Measurements from ENCODE around the gene MYL1.

DNA sequence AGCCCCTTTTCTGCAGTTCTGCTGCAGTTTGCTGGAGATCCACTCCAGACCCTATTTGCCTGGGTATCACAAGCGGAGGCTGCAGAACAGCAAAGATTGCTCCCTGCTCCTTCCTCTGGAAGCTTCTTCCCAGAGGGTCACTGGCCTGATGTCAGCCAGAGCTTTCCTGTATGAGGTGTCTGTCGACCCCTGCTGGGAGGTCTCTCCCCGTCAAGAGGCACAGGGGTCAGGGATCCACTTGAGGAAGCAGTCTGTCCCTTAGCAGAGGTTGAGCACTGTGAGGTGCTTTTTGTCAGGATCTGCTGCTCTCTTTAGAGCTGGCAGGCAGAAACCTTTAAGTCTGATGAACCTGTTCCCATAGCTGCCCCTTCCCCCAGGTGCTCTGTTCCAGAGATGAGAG, 42.0 kb upstream of the MYL1 start:
- TF ChIP-seq, protein P1, sequence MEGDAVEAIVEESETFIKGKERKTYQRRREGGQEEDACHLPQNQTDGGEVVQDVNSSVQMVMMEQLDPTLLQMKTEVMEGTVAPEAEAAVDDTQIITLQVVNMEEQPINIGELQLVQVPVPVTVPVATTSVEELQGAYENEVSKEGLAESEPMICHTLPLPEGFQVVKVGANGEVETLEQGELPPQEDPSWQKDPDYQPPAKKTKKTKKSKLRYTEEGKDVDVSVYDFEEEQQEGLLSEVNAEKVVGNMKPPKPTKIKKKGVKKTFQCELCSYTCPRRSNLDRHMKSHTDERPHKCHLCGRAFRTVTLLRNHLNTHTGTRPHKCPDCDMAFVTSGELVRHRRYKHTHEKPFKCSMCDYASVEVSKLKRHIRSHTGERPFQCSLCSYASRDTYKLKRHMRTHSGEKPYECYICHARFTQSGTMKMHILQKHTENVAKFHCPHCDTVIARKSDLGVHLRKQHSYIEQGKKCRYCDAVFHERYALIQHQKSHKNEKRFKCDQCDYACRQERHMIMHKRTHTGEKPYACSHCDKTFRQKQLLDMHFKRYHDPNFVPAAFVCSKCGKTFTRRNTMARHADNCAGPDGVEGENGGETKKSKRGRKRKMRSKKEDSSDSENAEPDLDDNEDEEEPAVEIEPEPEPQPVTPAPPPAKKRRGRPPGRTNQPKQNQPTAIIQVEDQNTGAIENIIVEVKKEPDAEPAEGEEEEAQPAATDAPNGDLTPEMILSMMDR (conservative IDR thresholded peaks at IDR 0.05 in 1 of 2, IDR thresholded peaks at IDR 0.05 in 1 of 2; ENCODE audit: extremely low read depth in 1 of 2, insufficient read depth in 1 of 2, low read depth in 1 of 2, low read length in 2 of 2): no peak
- TF ChIP-seq EZH2 (IDR thresholded peaks at IDR 0.05; ENCODE audit: borderline replicate concordance, low read length): no peak

Measured in mammary epithelial cell (primary cell).